Measurements from ENCODE around the gene DTWD1.

- TF ChIP-seq EZH2 (IDR thresholded peaks at IDR 0.05; ENCODE audit: insufficient read depth, poor library complexity, severe bottlenecking): no peak
- TF ChIP-seq EZH2phosphoT487 (IDR thresholded peaks at IDR 0.05; ENCODE audit: insufficient read depth, low read depth): no peak
Observed at GRCh38 chr15:49620658-49621368, at the start of gene DTWD1, which contains the start of gene FAM227B.
